ENCODE results near the gene OFD1. TPM values are rescaled to one million over a fixed set of nuclear protein-coding genes. Genes with fewer than 3 reads are reported as not detected.

Gene OFD1
- total and polyA plus RNA-seq, 2 of the 8 experiments (the other 6 are each of a cell fraction or from before 2014, with no cell fraction given), result 8.0 to 23.4 TPM

- Histone ChIP-seq H3K36me3 (ENCODE audit: control insufficient read depth in 2 of 4, insufficient read depth in 4 of 4, low read length in 3 of 4) (no peaks in the 10 kb centered on the region; a peak in 2 of 8 replicates), H3K27me3 (replicated peaks in 1 of 4; ENCODE audit: control insufficient read depth in 3 of 4, extremely low read depth in 1 of 4, insufficient read depth in 3 of 4, low read length in 3 of 4) (no peaks in the 10 kb centered on the region), H4K5ac (ENCODE audit: insufficient read length, low read depth, low read length) (no peak overlapping the region), H3K4me3 (ENCODE audit: extremely low read depth in 1 of 4, insufficient read depth in 2 of 4, low read depth in 3 of 4, low read length in 4 of 4) (no peak overlapping the region), H4K20me1 (replicated peaks in 1 of 2; ENCODE audit: control insufficient read depth in 1 of 2, insufficient read depth in 2 of 2, low read length in 2 of 2) (peaks cover 0 to 7% of the 10 kb centered on the region in 2 experiments), H3K23me2 (ENCODE audit: low read depth, low read length) (no peaks in the 10 kb centered on the region), H2BK15ac (ENCODE audit: low read length) (no peak overlapping the region), H2AK5ac (ENCODE audit: low read depth, low read length) (no peak overlapping the region), H3K9ac (replicated peaks in 1 of 4; ENCODE audit: extremely low read depth in 1 of 4, low read depth in 3 of 4, low read length in 3 of 4) (no peak overlapping the region), H3K23ac (ENCODE audit: insufficient read length) (no peak overlapping the region), H2BK120ac (replicated peaks; ENCODE audit: low read depth, low read length) (no peak overlapping the region), H3K56ac (replicated peaks; ENCODE audit: insufficient read length, low read depth, low read length) (no peak overlapping the region), H3K14ac (ENCODE audit: insufficient read length) (no peak overlapping the region), H2BK5ac (ENCODE audit: low read depth, low read length) (no peak overlapping the region), H3K9me3 (ENCODE audit: insufficient read depth in 2 of 2, low read depth in 1 of 2, low read length in 1 of 2) (no peaks in the 10 kb centered on the region), H3K4me1 (replicated peaks in 1 of 4; ENCODE audit: control insufficient read depth in 3 of 4, insufficient read depth in 4 of 4, low read length in 3 of 4) (peaks cover 0 to 4% (median 2%) of the 10 kb centered on the region in 4 experiments; a peak in 3 of 7 replicates), H3K4me2 (ENCODE audit: insufficient read depth in 1 of 2, low read depth in 2 of 2, low read length in 2 of 2) (no peak overlapping the region), H3K79me1 (ENCODE audit: low read depth, low read length) (peaks cover 6% of the 10 kb centered on the region), H3K18ac (ENCODE audit: extremely low read depth, low read length) (no peak overlapping the region), H2BK12ac (ENCODE audit: low read depth, low read length) (no peak overlapping the region), H3K4ac (replicated peaks; ENCODE audit: insufficient read length, low read depth, low read length) (no peak overlapping the region), H4K8ac (ENCODE audit: extremely low read depth, insufficient read depth, low read length) (no peak overlapping the region), H3K79me2 (ENCODE audit: control insufficient read depth in 1 of 2, insufficient read depth in 2 of 2, low read length in 2 of 2) (peaks cover 0 to 75% of the 10 kb centered on the region in 2 experiments; a peak in 2 of 4 replicates), H4K91ac (replicated peaks; ENCODE audit: insufficient read length, low read length) (no peak overlapping the region), H3K27ac (ENCODE audit: low read depth, low read length) (no peak overlapping the region), H2AFZ (ENCODE audit: low read length) (no peak overlapping the region), H2BK20ac (ENCODE audit: low read length) (no peak overlapping the region)
- TF ChIP-seq TAF1 (IDR thresholded peaks at IDR 0.05; ENCODE audit: low read depth, low read length), result no peak
- DNase-seq (ENCODE audit: low read depth in 1 of 2, low spot score in 2 of 2) (no peak), FAIRE-seq (no peak)
- WGBS, 2 experiments (ENCODE audit: extremely low coverage in 1 of 2, insufficient coverage in 1 of 2, insufficient read length in 1 of 2, insufficient replicate concordance in 2 of 2, low coverage in 1 of 2, low lambda C conversion rate in 2 of 2, missing lambda C conversion rate in 1 of 2), result 81% methylated on average over 5 of the region's 5 CpGs; no CpG with 5 or more reads in 1 of the 2 experiments
- POLR2A ChIA-PET (ENCODE audit: partially characterized antibody), result interaction anchor here (1.3 kb wide), 1 partner anchor 10 kb away, joined by 4 read pairs; no protein-coding TSS in a partner anchor
- CTCF ChIA-PET (ENCODE audit: partially characterized antibody), result interaction anchor here (1.0 to 1.2 kb wide), 3 partner anchors 15 to 195 kb away, joined by 3 read pairs; no protein-coding TSS in a partner anchor
Observed at GRCh38 chrX:13702111-13702789, 32.3 kb upstream of the OFD1 start.

All from H1 (cell line).